SK-N-SH (cell line): ENCODE results near the gene ARMC6.

Experiments
- EP300 ChIP-seq, 2 experiments: IDR thresholded peaks; 2 replicates each; pipeline versions ENCODE4 v1.4.0 to v1.6.1; 2012; ENCODE audit warnings: borderline replicate concordance in 1 of 2, low read depth in 1 of 2, low read length in 1 of 2
- MAX ChIP-seq: IDR thresholded peaks from 2 replicates; pipeline ENCODE4 v1.4.0; 2012; ENCODE audit warnings: low read depth
- YY1 ChIP-seq: IDR thresholded peaks from 2 replicates; pipeline ENCODE4 v1.4.0; 2012; ENCODE audit warnings: low read depth, mild to moderate bottlenecking
- TF ChIP-seq, protein P1 (sequence below): IDR thresholded peaks from 2 replicates; pipeline ENCODE4 v1.6.1; 2012; ENCODE audit warnings: mild to moderate bottlenecking, low read depth, low read length, moderate library complexity
- TF ChIP-seq, protein P2 (sequence below): fragments of 200-600 bp; sonication (generic); IDR thresholded peaks from 2 replicates; pipeline ENCODE4 v1.6.1; 2017; ENCODE audit warnings: antibody characterized with exemption, mild to moderate bottlenecking, moderate library complexity
- TF ChIP-seq, protein P3 (sequence below): IDR thresholded peaks from 2 replicates; pipeline ENCODE4 v1.4.0; 2012; ENCODE audit warnings: low read depth, borderline replicate concordance

GRCh38 chr19:19006213-19006612 is 27.2 kb upstream of the ARMC6 start:
- TF ChIP-seq, protein P1, sequence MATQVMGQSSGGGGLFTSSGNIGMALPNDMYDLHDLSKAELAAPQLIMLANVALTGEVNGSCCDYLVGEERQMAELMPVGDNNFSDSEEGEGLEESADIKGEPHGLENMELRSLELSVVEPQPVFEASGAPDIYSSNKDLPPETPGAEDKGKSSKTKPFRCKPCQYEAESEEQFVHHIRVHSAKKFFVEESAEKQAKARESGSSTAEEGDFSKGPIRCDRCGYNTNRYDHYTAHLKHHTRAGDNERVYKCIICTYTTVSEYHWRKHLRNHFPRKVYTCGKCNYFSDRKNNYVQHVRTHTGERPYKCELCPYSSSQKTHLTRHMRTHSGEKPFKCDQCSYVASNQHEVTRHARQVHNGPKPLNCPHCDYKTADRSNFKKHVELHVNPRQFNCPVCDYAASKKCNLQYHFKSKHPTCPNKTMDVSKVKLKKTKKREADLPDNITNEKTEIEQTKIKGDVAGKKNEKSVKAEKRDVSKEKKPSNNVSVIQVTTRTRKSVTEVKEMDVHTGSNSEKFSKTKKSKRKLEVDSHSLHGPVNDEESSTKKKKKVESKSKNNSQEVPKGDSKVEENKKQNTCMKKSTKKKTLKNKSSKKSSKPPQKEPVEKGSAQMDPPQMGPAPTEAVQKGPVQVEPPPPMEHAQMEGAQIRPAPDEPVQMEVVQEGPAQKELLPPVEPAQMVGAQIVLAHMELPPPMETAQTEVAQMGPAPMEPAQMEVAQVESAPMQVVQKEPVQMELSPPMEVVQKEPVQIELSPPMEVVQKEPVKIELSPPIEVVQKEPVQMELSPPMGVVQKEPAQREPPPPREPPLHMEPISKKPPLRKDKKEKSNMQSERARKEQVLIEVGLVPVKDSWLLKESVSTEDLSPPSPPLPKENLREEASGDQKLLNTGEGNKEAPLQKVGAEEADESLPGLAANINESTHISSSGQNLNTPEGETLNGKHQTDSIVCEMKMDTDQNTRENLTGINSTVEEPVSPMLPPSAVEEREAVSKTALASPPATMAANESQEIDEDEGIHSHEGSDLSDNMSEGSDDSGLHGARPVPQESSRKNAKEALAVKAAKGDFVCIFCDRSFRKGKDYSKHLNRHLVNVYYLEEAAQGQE: no peak
- TF ChIP-seq, protein P2, sequence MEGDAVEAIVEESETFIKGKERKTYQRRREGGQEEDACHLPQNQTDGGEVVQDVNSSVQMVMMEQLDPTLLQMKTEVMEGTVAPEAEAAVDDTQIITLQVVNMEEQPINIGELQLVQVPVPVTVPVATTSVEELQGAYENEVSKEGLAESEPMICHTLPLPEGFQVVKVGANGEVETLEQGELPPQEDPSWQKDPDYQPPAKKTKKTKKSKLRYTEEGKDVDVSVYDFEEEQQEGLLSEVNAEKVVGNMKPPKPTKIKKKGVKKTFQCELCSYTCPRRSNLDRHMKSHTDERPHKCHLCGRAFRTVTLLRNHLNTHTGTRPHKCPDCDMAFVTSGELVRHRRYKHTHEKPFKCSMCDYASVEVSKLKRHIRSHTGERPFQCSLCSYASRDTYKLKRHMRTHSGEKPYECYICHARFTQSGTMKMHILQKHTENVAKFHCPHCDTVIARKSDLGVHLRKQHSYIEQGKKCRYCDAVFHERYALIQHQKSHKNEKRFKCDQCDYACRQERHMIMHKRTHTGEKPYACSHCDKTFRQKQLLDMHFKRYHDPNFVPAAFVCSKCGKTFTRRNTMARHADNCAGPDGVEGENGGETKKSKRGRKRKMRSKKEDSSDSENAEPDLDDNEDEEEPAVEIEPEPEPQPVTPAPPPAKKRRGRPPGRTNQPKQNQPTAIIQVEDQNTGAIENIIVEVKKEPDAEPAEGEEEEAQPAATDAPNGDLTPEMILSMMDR: no peak
- TF ChIP-seq, protein P3, sequence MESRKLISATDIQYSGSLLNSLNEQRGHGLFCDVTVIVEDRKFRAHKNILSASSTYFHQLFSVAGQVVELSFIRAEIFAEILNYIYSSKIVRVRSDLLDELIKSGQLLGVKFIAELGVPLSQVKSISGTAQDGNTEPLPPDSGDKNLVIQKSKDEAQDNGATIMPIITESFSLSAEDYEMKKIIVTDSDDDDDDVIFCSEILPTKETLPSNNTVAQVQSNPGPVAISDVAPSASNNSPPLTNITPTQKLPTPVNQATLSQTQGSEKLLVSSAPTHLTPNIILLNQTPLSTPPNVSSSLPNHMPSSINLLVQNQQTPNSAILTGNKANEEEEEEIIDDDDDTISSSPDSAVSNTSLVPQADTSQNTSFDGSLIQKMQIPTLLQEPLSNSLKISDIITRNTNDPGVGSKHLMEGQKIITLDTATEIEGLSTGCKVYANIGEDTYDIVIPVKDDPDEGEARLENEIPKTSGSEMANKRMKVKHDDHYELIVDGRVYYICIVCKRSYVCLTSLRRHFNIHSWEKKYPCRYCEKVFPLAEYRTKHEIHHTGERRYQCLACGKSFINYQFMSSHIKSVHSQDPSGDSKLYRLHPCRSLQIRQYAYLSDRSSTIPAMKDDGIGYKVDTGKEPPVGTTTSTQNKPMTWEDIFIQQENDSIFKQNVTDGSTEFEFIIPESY: no peak
- TF ChIP-seq YY1 (no peak), MAX (no peak), EP300 (IDR thresholded peaks at IDR 0.05; ENCODE audit: borderline replicate concordance in 1 of 2, low read depth in 1 of 2, low read length in 1 of 2) (no peak)
